CD4-positive, alpha-beta T cell treated with Interleukin-15 for 1 hour (primary cell): Measurements from ENCODE around the gene KMT2A.

Source experiments
- DNase-seq: peaks from one replicate; pipeline ENCODE4 v3.0.0-alpha.2; 2020

KMT2A gene

DNA sequence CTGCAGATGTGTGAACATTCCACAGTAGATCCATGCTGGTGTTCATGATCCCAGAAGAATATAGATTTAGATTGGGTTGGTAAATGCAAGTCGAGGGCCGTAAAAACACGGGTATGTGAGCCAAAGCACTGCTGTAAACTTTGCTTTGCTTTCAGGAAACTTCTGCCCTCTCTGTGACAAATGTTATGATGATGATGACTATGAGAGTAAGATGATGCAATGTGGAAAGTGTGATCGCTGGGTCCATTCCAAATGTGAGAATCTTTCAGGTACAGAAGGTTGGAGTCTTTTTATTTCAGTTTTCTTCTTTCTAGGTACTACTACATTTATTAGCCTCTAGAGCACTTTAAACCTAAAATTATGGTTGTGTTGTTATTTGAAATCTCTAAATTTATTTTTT is 54.7 kb downstream of the KMT2A start:
- DNase-seq, result no peak

GRCh38 chr11:118497831-118498230 is 61.5 kb downstream of the KMT2A start:
- DNase-seq, result no peak

DNA sequence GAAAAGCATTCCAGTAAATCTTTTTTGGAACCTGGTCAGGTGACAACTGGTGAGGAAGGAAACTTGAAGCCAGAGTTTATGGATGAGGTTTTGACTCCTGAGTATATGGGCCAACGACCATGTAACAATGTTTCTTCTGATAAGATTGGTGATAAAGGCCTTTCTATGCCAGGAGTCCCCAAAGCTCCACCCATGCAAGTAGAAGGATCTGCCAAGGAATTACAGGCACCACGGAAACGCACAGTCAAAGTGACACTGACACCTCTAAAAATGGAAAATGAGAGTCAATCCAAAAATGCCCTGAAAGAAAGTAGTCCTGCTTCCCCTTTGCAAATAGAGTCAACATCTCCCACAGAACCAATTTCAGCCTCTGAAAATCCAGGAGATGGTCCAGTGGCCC is 66.9 kb downstream of the KMT2A start:
- DNase-seq, result no peak

DNA sequence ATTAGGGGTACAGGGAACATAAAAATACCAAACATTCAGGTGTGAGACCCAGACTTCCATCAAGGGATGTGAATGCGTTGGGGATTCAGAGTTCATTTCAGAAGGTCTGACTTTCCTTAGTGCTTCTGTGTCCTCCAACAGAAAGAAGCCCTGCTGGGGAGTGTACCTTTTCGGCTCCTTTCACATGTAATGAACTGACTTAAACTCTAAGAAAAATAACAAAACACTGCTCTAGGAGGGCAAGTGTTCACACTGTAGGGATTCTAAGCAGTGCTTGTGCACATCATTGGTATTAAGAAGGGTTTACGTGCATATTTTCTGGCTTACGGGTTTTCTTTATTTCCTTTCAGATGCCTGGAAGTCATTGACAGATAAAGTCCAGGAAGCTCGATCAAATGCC is 75.3 kb downstream of the KMT2A start:
- DNase-seq, result no peak

DNA sequence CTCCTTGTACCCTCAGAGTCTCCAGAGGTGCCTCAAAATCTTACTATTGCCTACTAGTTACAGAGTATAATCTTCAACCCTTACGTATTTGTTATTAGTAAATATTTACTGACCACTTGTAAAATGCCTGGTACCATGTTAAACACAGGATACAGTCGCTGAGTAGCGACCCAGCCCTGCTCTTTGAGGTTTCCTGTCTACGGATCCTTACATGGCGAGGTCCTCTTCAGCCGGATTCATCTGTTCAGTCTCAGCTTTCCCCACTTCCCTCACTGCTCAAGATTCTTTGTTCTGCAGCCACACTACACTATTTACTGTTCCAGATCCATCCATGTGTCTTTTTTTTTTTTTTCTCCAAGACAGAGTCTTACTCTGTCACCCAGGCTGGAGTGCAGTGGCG is 77.8 kb downstream of the KMT2A start:
- no peak for DNase-seq

- DNase-seq, result no peak
Measured at GRCh38 chr11:118519549-118519948, 83.3 kb downstream of the KMT2A start.

DNA sequence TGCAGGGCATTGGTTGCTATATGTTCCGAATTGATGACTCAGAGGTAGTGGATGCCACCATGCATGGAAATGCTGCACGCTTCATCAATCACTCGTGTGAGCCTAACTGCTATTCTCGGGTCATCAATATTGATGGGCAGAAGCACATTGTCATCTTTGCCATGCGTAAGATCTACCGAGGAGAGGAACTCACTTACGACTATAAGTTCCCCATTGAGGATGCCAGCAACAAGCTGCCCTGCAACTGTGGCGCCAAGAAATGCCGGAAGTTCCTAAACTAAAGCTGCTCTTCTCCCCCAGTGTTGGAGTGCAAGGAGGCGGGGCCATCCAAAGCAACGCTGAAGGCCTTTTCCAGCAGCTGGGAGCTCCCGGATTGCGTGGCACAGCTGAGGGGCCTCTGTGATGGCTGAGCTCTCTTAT is 85.6 kb downstream of the KMT2A start:
- DNase-seq, result no peak

DNA sequence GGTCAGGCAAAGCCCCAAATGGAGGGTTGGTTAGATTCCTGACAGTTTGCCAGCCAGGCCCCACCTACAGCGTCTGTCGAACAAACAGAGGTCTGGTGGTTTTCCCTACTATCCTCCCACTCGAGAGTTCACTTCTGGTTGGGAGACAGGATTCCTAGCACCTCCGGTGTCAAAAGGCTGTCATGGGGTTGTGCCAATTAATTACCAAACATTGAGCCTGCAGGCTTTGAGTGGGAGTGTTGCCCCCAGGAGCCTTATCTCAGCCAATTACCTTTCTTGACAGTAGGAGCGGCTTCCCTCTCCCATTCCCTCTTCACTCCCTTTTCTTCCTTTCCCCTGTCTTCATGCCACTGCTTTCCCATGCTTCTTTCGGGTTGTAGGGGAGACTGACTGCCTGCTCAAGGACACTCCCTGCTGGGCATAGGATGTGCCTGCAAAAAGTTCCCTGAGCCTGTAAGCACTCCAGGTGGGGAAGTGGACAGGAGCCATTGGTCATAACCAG is 86.3 kb downstream of the KMT2A start:
- DNase-seq, result no peak

DNA sequence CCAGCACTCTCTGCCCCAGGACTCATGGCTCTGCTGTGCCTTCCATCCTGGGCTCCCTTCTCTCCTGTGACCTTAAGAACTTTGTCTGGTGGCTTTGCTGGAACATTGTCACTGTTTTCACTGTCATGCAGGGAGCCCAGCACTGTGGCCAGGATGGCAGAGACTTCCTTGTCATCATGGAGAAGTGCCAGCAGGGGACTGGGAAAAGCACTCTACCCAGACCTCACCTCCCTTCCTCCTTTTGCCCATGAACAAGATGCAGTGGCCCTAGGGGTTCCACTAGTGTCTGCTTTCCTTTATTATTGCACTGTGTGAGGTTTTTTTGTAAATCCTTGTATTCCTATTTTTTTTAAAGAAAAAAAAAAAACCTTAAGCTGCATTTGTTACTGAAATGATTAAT is 88.1 kb downstream of the KMT2A start:
- no peak for DNase-seq

DNA sequence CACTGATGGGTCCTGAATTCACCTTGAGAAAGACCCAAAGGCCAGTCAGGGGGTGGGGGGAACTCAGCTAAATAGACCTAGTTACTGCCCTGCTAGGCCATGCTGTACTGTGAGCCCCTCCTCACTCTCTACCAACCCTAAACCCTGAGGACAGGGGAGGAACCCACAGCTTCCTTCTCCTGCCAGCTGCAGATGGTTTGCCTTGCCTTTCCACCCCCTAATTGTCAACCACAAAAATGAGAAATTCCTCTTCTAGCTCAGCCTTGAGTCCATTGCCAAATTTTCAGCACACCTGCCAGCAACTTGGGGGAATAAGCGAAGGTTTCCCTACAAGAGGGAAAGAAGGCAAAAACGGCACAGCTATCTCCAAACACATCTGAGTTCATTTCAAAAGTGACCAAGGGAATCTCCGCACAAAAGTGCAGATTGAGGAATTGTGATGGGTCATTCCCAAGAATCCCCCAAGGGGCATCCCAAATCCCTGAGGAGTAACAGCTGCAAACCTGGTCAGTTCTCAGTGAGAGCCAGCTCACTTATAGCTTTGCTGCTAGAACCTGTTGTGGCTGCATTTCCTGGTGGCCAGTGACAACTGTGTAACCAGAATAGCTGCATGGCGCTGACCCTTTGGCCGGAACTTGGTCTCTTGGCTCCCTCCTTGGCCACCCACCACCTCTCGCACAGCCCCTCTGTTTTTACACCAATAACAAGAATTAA is 88.6 kb downstream of the KMT2A start:
- no peak for DNase-seq

DNA sequence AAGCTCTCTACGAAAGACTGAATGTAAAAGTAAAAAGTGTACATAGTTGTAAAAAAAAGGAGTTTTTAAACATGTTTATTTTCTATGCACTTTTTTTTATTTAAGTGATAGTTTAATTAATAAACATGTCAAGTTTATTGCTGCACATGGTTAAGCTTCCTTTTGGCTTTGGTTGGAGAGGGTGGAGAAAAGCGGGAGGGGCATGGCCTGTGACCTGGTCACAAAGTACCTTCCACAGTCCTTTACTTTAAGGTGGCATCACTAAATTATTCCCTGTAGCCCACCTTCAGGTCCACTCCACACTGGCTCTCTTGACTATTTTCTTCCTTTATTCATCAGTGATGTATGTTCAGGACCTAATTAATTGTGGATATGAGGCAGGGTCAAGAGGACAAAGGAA is 90.4 kb downstream of the KMT2A start:
- no peak for DNase-seq

DNA sequence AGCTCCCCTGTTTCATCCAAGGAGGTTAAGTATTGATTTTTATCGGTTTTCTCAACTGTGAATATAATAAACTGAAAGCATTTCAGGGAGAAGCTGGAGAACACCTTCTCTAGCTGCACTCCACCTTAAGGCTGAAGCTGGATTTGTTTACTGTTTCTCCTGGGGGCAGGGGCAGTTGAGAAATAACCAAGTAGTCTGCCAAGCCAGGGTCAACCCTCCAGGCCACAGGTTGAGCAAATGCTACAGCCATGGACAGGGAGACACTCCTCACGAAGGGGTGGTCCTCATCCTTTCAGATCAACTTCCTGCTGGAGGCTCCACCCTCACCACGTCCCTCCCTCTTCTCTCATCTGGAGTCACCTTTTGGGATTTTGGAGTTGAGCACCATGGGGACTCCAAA is 90.8 kb downstream of the KMT2A start, which contains the start of gene TTC36:
TTC36 (plus strand) TSS at position 366 of the 400 bp plus-strand sequence; CDS start at position 387, 21 bp downstream.
- no peak for DNase-seq

- no peak for DNase-seq
Measured at GRCh38 chr11:118528511-118528910, 92.2 kb downstream of the KMT2A start.

- DNase-seq, result no peak
Measured at GRCh38 chr11:118529584-118530175, 93.4 kb downstream of the KMT2A start.

DNA sequence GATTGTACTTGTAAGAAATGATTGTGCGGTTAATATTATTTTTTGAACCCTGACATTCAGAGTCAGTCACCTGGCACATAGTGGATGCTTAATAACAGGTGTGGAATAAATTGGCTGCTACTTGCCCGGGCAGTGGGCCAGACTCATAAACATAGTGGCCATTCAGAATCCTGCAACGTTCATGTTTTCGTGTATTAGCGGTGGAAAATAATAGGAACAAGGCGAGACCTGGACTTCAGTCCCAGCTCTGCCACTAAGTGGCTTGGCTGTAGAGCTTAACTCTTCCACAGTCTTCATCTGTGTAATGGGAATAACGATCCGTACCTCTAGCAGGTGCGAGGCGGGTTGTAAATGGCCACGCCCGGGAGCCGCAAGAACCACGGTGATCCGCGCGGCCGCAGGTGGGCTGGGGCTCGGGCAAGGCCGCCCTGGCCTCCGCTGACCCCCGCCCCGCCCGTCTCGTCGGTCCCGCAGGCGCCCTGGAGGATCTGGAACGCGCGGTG is 93.9 kb downstream of the KMT2A start:
- no peak for DNase-seq

GRCh38 chr11:118530683-118531596 is 94.6 kb downstream of the KMT2A start, which contains the start of gene TMEM25:
TSS of gene TMEM25 (plus strand) at chr11:118531192. CDS start at chr11:118531802, 610 bp downstream.
- DNase-seq, result peak; percentile 57

DNA sequence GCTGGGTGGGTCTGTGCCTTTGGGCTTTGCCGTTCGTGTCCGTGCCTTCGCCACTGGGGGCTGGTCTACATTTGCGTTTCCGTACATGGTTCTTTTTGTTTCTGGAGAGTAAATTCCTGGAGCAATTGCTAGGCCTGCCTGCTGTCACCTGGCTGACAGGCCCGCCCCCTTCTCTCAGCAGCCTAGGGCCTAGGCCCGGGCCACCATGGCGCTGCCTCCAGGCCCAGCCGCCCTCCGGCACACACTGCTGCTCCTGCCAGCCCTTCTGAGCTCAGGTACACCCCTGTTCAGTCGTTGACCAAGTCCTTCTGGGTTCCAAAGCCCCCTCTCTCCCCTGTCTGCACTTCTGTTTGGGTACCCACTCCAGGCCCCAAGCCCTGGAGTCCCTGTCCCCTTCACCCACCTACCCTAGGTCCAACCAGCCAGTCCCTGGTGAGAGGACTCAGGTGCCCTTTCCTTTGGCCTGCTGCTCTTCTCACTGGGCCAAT is 95.3 kb downstream of the KMT2A start:
- no peak for DNase-seq

GRCh38 chr11:118532091-118532490 is 95.8 kb downstream of the KMT2A start:
- DNase-seq, result no peak

- no peak for DNase-seq
Measured at GRCh38 chr11:118532852-118533768, 96.8 kb downstream of the KMT2A start.

GRCh38 chr11:118533769-118534729 is 97.8 kb downstream of the KMT2A start:
- no peak for DNase-seq

- no peak for DNase-seq
Measured at GRCh38 chr11:118535261-118535660, 99.0 kb downstream of the KMT2A start.
